ENCODE data around the gene PLOD3. TPM values are rescaled to one million over a fixed set of nuclear protein-coding genes. Genes with fewer than 3 reads are reported as not detected.

The PLOD3 gene
- total and polyA plus RNA-seq, 9 of the 15 experiments (the other 6 are each of a cell fraction or from before 2014, with no cell fraction given) = 2.8 to 101 (median 30.9) TPM

DNA sequence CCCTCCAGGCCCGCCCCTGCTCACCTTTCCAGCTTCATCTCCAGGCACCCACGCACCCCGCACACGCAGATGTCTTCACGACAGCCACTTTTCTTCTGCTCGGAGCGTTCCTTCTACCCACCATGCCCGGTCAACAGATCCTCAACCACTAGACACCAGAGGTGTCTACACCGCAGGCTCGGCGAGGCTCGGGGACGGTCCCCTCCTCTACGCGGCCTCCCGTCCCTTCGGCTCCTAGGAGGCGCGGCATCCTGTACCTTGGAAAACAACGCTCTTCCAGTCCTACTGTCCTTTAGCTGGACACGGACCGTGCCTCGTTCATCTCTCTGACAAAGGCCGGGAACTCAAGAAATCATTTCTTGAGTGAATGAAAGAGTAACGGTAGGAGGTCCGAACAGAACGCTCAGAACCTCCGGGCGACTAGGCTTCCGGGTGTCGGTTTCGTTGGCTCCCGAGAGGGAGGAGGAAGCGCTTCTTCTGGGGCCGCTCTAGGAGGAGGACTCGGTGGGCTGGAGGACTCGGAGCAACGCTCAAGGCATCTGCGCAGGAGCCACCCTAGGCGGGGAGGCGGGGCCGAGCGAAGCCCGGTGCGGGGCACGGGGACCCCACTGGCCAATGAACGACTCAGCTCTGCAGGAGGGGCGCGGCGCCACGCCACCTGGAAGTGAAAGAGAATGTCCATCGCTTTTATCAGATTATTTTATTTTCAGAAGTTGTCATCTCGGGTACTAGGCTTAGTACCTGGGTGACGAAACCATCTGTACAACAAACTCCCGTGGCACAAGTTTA lies 34.7 kb upstream of the PLOD3 start (continued):
- TF ChIP-seq, protein P1, sequence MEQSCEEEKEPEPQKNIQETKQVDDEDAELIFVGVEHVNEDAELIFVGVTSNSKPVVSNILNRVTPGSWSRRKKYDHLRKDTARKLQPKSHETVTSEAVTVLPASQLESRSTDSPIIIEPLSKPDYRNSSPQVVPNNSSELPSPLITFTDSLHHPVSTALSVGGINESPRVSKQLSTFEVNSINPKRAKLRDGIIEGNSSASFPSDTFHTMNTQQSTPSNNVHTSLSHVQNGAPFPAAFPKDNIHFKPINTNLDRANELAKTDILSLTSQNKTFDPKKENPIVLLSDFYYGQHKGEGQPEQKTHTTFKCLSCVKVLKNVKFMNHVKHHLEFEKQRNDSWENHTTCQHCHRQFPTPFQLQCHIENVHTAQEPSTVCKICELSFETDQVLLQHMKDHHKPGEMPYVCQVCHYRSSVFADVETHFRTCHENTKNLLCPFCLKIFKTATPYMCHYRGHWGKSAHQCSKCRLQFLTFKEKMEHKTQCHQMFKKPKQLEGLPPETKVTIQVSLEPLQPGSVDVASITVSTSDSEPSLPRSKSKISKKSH (CRISPR knock-in tag; IDR thresholded peaks at IDR 0.05) = no peak
- TF ChIP-seq MED1 (CRISPR knock-in tag; IDR thresholded peaks at IDR 0.05; ENCODE audit: borderline replicate concordance) = no peak
- TF ChIP-seq ZNF316 (IDR thresholded peaks at IDR 0.05) = no peak
- TF ChIP-seq ARNT (IDR thresholded peaks at IDR 0.05) = peak; percentile 19 to 24; a peak in 2 of 4 replicates
- TF ChIP-seq, protein P2, sequence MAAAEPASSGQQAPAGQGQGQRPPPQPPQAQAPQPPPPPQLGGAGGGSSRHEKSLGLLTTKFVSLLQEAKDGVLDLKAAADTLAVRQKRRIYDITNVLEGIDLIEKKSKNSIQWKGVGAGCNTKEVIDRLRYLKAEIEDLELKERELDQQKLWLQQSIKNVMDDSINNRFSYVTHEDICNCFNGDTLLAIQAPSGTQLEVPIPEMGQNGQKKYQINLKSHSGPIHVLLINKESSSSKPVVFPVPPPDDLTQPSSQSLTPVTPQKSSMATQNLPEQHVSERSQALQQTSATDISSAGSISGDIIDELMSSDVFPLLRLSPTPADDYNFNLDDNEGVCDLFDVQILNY (CRISPR knock-in tag; IDR thresholded peaks at IDR 0.05) = no peak
- TF ChIP-seq KLF1 (tag; IDR thresholded peaks at IDR 0.05) = 0 out of 2 replicates have a peak, but pooled peaks have one; percentile 26
- TF ChIP-seq ZNF695 (CRISPR knock-in tag; IDR thresholded peaks at IDR 0.05) = no peak
- TF ChIP-seq, protein P3, sequence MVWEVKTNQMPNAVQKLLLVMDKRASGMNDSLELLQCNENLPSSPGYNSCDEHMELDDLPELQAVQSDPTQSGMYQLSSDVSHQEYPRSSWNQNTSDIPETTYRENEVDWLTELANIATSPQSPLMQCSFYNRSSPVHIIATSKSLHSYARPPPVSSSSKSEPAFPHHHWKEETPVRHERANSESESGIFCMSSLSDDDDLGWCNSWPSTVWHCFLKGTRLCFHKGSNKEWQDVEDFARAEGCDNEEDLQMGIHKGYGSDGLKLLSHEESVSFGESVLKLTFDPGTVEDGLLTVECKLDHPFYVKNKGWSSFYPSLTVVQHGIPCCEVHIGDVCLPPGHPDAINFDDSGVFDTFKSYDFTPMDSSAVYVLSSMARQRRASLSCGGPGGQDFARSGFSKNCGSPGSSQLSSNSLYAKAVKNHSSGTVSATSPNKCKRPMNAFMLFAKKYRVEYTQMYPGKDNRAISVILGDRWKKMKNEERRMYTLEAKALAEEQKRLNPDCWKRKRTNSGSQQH (CRISPR knock-in tag; IDR thresholded peaks at IDR 0.05) = no peak
- no peak for TF ChIP-seq ZNF644 (tag; IDR thresholded peaks at IDR 0.05; ENCODE audit: low read depth)
- TF ChIP-seq, protein P4, sequence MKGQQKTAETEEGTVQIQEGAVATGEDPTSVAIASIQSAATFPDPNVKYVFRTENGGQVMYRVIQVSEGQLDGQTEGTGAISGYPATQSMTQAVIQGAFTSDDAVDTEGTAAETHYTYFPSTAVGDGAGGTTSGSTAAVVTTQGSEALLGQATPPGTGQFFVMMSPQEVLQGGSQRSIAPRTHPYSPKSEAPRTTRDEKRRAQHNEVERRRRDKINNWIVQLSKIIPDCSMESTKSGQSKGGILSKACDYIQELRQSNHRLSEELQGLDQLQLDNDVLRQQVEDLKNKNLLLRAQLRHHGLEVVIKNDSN (CRISPR knock-in tag; IDR thresholded peaks at IDR 0.05) = peak; percentile 95
- peak; percentile 7 for TF ChIP-seq RBM25 (IDR thresholded peaks at IDR 0.05; ENCODE audit: low read depth, low read length, severe bottlenecking)
- TF ChIP-seq FOXJ2 (tag; IDR thresholded peaks at IDR 0.05) = no peak
- peak; percentile 90 for TF ChIP-seq SAP30 (IDR thresholded peaks at IDR 0.05; ENCODE audit: borderline replicate concordance, insufficient read depth, low read depth, low read length, poor library complexity, severe bottlenecking)
- no peak for TF ChIP-seq RHOXF2B (CRISPR knock-in tag; conservative IDR thresholded peaks at IDR 0.05)
- TF ChIP-seq MEF2D (tag; conservative IDR thresholded peaks at IDR 0.05; ENCODE audit: low read depth) = no peak
- no peak for TF ChIP-seq ZNF384 (IDR thresholded peaks at IDR 0.05; ENCODE audit: low read depth, low read length)
- no peak for TF ChIP-seq SIRT6 (IDR thresholded peaks at IDR 0.05; ENCODE audit: low read depth, low read length)
- no peak for TF ChIP-seq TAF15 (IDR thresholded peaks at IDR 0.05; ENCODE audit: low read depth, low read length)
- TF ChIP-seq CBFB (CRISPR knock-in tag; IDR thresholded peaks at IDR 0.05) = 0 out of 2 replicates have a peak, but pooled peaks have one; percentile 69
- no peak for TF ChIP-seq PTTG1 (tag; IDR thresholded peaks at IDR 0.05; ENCODE audit: low read depth)

Measured in K562 (cell line).